Measurements from ENCODE around the gene KDM2B.

DNA sequence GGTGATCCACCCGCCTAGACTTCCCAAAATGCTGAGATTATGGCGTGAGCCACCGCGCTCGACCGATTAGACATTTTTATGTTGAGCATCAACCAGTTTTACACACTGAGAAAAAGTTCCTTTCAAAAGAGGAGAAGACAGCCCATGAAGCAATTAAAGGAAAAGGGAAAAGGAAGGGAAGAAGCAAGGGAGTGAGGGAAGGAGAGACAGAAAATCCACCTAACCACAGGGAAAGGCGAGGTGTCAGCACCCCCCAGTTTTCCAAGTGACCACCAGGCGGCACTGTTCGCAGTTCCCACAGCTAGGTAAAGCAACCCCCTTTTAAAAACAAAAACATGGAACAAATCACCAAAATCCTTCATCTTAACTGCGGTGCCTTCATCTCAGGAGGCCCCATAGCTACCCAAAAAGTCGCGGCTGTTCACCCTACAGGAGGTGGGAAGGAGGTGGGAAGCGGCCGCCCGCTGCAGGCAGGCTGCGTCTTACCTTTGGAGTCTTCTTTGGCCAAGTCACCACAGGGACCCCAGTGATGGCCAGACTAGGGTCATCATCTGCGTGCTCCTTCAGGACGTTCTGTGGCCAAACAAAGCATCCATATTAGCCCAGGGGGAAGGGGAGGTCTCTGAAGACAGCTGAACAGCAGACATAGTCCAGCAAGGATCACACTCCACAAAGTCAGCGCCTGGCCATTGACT, 86.6 kb downstream of the KDM2B start:
- TF ChIP-seq EP300 (IDR thresholded peaks at IDR 0.05) (no peak), CTCF (IDR thresholded peaks at IDR 0.05) (peak; percentile 87), KDM5A (IDR thresholded peaks at IDR 0.05) (no peak), ZFP36 (IDR thresholded peaks at IDR 0.05; ENCODE audit: borderline replicate concordance, partially characterized antibody) (no peak), MAX (IDR thresholded peaks at IDR 0.05) (no peak)
